PFSK-1 (cell line): ENCODE data around the gene TMEM184B.

Source experiments
- FOXP2 ChIP-seq: optimal IDR thresholded peaks from 2 replicates; pipeline ENCODE3; 2011; ENCODE audit warnings: borderline replicate concordance, control low read depth, inconsistent platforms; ENCODE audit not compliant: insufficient read depth; ENCODE audit errors: extremely low read length, extremely low read depth
- POLR2AphosphoS5 ChIP-seq: IDR thresholded peaks from 2 replicates; pipeline ENCODE4 v1.6.1; 2012; ENCODE audit warnings: low read depth, mild to moderate bottlenecking, control low read depth, low read length, moderate library complexity
- REST ChIP-seq, 2 experiments: IDR thresholded peaks; 2 replicates each; pipeline versions ENCODE4 v1.6.1 to v1.8.0; 2011 to 2012; ENCODE audit warnings: low read depth in 2 of 2, low read length in 2 of 2, control low read depth in 1 of 2, inconsistent platforms in 1 of 2, mild to moderate bottlenecking in 1 of 2, moderate library complexity in 1 of 2; ENCODE audit not compliant: insufficient read depth in 1 of 2
- SIN3A ChIP-seq: IDR thresholded peaks from 2 replicates; pipeline ENCODE4 v1.6.1; 2012; ENCODE audit warnings: mild to moderate bottlenecking, low read length, moderate library complexity, borderline replicate concordance; ENCODE audit not compliant: insufficient read depth
- TAF1 ChIP-seq: IDR thresholded peaks from 2 replicates; pipeline ENCODE4 v1.6.1; 2012; ENCODE audit warnings: low read length, control low read depth, borderline replicate concordance; ENCODE audit not compliant: insufficient read depth

Gene TMEM184B

DNA sequence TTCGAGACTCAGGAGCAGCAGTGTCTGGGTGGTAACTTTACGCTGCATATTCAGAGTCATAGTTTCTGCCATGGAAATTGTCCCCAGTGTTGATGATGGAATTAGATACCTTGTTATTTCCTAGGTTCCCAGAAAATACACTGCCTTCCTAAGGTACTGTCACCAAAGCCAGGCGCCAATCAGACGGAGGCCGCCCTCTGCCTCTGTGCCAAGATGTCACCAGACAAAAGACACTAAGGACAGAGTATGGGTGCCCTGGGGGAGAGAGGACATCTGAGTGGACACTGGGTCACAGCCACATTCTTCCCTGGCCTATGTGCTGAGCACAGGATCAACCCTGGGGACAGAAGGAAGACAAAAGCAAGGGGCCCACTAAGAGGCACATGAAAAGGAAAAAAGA is 102.3 kb downstream of the TMEM184B start:
- TF ChIP-seq SIN3A (no peak), REST (IDR thresholded peaks at IDR 0.05; ENCODE audit: insufficient read depth in 1 of 2, low read depth in 2 of 2, low read length in 2 of 2) (no peak), TAF1 (no peak), POLR2AphosphoS5 (no peak), FOXP2 (no peak)
